ENCODE results near the gene SURF6. TPM values are rescaled to one million over a fixed set of nuclear protein-coding genes. Genes with fewer than 3 reads are reported as not detected.
"Not testable (repeated sequence)": the region's sequence is repeated elsewhere in the genome, so short reads cannot be mapped to it uniquely, and the experiment has no call there.

Gene SURF6
- total RNA-seq, 4 donors from 2014 or later = 21.6 to 36.3 (median 31.5) TPM

DNA sequence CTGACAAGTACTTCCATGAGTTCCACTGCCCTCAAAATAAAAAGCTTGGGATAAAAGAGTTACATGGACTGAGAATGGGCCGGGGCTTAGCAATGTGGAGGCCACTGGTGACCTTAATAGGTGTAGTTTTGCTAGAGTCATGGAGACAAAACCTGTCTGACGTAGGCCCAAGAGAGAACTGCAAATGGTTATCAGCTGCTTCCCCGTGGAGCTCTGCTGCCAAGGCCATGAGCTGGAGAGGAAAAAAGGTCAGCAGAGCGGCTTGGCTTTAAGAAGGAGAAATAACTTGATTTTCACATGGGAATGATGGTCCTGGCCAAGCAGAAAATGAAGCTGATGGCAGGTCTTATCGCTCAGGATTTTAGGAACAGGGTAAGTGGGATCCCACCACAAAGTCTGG lies 3.7 kb upstream of the SURF6 start:
- H3K27ac ChIP-seq = peak overlapping the region in 1 of 4 donors; percentile 0
- TF ChIP-seq POLR2A (IDR thresholded peaks at IDR 0.05) = no peak
- TF ChIP-seq EP300 (IDR thresholded peaks at IDR 0.05) = no peak
- TF ChIP-seq, protein P1, sequence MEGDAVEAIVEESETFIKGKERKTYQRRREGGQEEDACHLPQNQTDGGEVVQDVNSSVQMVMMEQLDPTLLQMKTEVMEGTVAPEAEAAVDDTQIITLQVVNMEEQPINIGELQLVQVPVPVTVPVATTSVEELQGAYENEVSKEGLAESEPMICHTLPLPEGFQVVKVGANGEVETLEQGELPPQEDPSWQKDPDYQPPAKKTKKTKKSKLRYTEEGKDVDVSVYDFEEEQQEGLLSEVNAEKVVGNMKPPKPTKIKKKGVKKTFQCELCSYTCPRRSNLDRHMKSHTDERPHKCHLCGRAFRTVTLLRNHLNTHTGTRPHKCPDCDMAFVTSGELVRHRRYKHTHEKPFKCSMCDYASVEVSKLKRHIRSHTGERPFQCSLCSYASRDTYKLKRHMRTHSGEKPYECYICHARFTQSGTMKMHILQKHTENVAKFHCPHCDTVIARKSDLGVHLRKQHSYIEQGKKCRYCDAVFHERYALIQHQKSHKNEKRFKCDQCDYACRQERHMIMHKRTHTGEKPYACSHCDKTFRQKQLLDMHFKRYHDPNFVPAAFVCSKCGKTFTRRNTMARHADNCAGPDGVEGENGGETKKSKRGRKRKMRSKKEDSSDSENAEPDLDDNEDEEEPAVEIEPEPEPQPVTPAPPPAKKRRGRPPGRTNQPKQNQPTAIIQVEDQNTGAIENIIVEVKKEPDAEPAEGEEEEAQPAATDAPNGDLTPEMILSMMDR (IDR thresholded peaks at IDR 0.05) = no peak
- H3K36me3 ChIP-seq = peaks cover 0 to 61% (median 6%) of the 10 kb centered on the region in 3 donors
- 60 to 72% methylated on average over 5 of the region's 5 CpGs for WGBS, 2 donors
- no peak overlapping the region for H3K4me3 ChIP-seq
- DNase-seq (ENCODE audit: low spot score in 2 of 2) = no peak
- H3K4me1 ChIP-seq = peaks cover 0 to 31% (median 14%) of the 10 kb centered on the region in 4 donors
- H3K27me3 ChIP-seq = no peaks in the 10 kb centered on the region
- H3K9me3 ChIP-seq = no peaks in the 10 kb centered on the region

DNA sequence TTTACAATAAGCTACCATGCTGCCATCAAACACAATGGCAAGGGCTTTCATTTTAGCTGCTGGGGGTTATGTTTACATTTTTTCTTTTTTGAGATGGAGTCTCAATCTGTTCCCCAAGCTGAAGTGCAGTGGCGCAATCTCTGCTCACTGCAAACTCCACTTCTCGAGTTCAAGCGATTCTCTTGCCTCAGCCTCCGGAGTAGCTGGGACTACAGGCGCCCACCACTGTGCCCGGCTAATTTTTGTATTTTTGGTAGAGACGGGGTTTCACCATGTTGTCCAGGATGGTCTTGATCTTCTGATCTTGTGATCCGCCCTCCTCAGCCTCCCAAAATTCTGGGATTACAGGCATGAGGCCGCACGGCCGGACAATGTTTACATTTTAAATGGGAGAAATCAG lies 1.1 kb downstream of the SURF6 start:
- Histone ChIP-seq H3K27ac (peak overlapping the region in 1 of 4 donors; percentile 78), H3K4me1 (peaks cover 0 to 36% (median 24%) of the 10 kb centered on the region in 4 donors), H3K4me3 (peak overlapping the region; percentile 66 to 95 (median 83)), H3K36me3 (peaks cover 4 to 61% (median 31%) of the 10 kb centered on the region in 3 donors)
- 82% methylated on average over 11 of the region's 11 CpGs for WGBS, 2 donors
- DNase-seq (ENCODE audit: low spot score in 2 of 2); H3K27me3 ChIP-seq; H3K9me3 ChIP-seq: not testable (repeated sequence)

DNA sequence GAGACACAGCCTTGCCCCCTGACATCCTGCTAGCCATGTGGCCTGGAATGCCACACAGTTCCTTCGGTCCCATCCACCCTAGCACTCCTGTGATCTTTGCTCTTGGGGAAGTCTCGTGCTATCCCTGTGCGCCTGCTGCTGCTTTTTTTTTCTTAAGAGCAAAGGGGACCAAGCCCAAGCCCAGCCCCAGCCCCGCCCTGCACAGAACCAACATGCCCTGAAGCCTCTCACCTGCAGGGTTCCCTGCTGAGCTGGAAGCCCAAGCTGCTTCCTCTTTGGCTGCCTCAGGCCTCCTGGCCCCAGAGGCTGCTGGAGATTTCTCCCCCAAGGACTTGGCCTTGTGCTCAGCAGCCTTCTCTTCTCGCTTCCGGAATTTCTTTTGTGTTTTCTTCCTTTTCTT lies 1.8 kb downstream of the SURF6 start:
- no peaks in the 10 kb centered on the region for H3K27me3 ChIP-seq
- no peak overlapping the region for H3K4me3 ChIP-seq
- TF ChIP-seq EP300 (IDR thresholded peaks at IDR 0.05) = no peak
- no peak for TF ChIP-seq POLR2A (IDR thresholded peaks at IDR 0.05)
- TF ChIP-seq, protein P1 (IDR thresholded peaks at IDR 0.05) = no peak
- H3K36me3 ChIP-seq = peaks cover 4 to 62% (median 31%) of the 10 kb centered on the region in 3 donors
- no peak overlapping the region for H3K27ac ChIP-seq
- DNase-seq (ENCODE audit: low spot score in 2 of 2) = no peak
- H3K4me1 ChIP-seq = peaks cover 0 to 36% (median 24%) of the 10 kb centered on the region in 4 donors
- WGBS, 2 donors = 89 to 93% methylated on average over 6 of the region's 6 CpGs
- H3K9me3 ChIP-seq = no peaks in the 10 kb centered on the region

DNA sequence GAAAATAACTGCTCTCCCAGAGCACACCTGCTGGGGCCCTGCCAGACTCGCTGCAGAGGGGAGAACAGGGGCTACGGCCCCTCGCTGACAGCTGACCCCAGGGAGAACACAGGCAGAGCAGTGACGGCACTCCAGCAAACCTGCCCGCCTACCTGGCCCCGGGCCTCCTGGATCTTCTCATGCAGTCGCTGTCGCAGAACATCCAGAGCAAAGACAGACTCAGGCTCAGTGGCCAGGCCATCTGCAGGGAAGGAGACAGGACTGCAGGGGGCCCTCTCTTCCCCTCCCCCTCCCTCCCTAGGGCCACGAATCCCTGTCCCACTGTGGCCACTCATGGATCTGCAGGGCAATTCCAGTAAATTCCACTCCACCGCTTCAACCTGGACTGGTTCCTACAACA lies 2.4 kb downstream of the SURF6 start:
- no peaks in the 10 kb centered on the region for H3K27me3 ChIP-seq
- H3K4me3 ChIP-seq = no peak overlapping the region
- WGBS, 2 donors = 91 to 92% methylated on average over 9 to 10 of the region's 10 CpGs
- H3K27ac ChIP-seq = peak overlapping the region in 1 of 4 donors; percentile 8
- peaks cover 4 to 62% (median 31%) of the 10 kb centered on the region in 3 donors for H3K36me3 ChIP-seq
- no peaks in the 10 kb centered on the region for H3K9me3 ChIP-seq
- TF ChIP-seq, protein P1 (IDR thresholded peaks at IDR 0.05) = no peak
- TF ChIP-seq POLR2A (IDR thresholded peaks at IDR 0.05) (no peak), EP300 (IDR thresholded peaks at IDR 0.05) (no peak)
- H3K4me1 ChIP-seq = peaks cover 0 to 36% (median 24%) of the 10 kb centered on the region in 4 donors
- no peak for DNase-seq (ENCODE audit: low spot score in 2 of 2)

DNA sequence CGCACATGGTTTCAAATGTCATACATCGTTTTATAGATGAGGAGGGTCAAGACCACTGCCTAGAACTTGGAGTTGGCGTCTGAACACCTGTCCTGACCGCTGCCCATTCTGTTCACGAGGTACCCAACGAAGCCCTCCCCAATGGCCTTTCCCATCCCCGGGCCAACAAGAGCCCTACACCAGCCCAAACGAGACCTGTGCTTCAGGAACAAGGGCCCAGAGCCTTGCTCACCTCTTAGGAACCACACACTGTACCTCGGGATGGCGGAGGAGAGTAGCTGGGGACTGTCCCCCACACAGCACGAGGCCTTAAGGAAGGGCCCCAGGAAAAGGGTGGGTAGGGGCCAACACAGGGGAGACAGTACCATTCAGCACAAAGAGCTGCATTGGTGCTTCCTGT lies 3.0 kb downstream of the SURF6 start:
- H3K4me1 ChIP-seq = peaks cover 0 to 36% (median 24%) of the 10 kb centered on the region in 4 donors
- H3K27me3 ChIP-seq = no peaks in the 10 kb centered on the region
- no peak overlapping the region for H3K27ac ChIP-seq
- no peaks in the 10 kb centered on the region for H3K9me3 ChIP-seq
- WGBS, 2 donors = 94 to 96% methylated on average over 9 to 11 of the region's 11 CpGs
- TF ChIP-seq, protein P1 (IDR thresholded peaks at IDR 0.05) = no peak
- TF ChIP-seq EP300 (IDR thresholded peaks at IDR 0.05) = no peak
- no peak for TF ChIP-seq POLR2A (IDR thresholded peaks at IDR 0.05)
- no peak overlapping the region for H3K4me3 ChIP-seq
- no peak for DNase-seq (ENCODE audit: low spot score in 2 of 2)
- peaks cover 4 to 60% (median 31%) of the 10 kb centered on the region in 3 donors for H3K36me3 ChIP-seq

DNA sequence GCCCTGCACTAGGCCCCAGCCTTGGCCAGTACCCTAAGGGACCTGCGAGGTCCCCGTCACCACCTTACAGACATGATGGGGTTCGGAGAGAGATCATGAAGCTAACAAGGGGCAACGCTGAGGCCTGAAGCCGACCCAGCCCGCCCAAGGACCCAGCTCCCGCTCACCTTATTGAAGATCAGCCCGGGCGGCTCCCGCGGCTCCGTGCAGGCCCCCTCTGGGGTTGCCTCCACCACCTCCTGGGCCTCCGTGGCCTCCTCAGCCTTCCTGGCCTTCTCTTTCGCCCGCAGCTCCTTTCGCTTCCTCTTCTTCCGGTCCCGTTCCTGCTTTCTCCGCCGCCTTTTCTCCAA lies 3.6 kb downstream of the SURF6 start:
- H3K9me3 ChIP-seq = no peaks in the 10 kb centered on the region
- H3K27ac ChIP-seq = no peak overlapping the region
- no peak for DNase-seq (ENCODE audit: low spot score in 2 of 2)
- H3K4me1 ChIP-seq = peaks cover 0 to 33% (median 24%) of the 10 kb centered on the region in 4 donors
- no peak overlapping the region for H3K4me3 ChIP-seq
- 82 to 84% methylated on average over 18 to 20 of the region's 20 CpGs for WGBS, 2 donors
- H3K36me3 ChIP-seq = peaks cover 4 to 59% (median 31%) of the 10 kb centered on the region in 3 donors
- TF ChIP-seq EP300 (IDR thresholded peaks at IDR 0.05) = no peak
- TF ChIP-seq, protein P1 (IDR thresholded peaks at IDR 0.05) = no peak
- TF ChIP-seq POLR2A (IDR thresholded peaks at IDR 0.05) = no peak
- no peaks in the 10 kb centered on the region for H3K27me3 ChIP-seq
